HG02840 (cell line): ENCODE data around the gene AXIN2.
"Not testable (repeated sequence)": the region's sequence is repeated elsewhere in the genome, so short reads cannot be mapped to it uniquely, and the experiment has no call there.

ENCODE experiments used
- ATAC-seq: cut with Tn5 transposase; IDR thresholded peaks from one replicate; pipeline ENCODE4 v1.9.1; 2021; ENCODE audit warnings: mild to moderate bottlenecking, moderate library complexity, moderate number of reproducible peaks; ENCODE audit not compliant: unreplicated experiment, low FRiP score

The AXIN2 gene

DNA sequence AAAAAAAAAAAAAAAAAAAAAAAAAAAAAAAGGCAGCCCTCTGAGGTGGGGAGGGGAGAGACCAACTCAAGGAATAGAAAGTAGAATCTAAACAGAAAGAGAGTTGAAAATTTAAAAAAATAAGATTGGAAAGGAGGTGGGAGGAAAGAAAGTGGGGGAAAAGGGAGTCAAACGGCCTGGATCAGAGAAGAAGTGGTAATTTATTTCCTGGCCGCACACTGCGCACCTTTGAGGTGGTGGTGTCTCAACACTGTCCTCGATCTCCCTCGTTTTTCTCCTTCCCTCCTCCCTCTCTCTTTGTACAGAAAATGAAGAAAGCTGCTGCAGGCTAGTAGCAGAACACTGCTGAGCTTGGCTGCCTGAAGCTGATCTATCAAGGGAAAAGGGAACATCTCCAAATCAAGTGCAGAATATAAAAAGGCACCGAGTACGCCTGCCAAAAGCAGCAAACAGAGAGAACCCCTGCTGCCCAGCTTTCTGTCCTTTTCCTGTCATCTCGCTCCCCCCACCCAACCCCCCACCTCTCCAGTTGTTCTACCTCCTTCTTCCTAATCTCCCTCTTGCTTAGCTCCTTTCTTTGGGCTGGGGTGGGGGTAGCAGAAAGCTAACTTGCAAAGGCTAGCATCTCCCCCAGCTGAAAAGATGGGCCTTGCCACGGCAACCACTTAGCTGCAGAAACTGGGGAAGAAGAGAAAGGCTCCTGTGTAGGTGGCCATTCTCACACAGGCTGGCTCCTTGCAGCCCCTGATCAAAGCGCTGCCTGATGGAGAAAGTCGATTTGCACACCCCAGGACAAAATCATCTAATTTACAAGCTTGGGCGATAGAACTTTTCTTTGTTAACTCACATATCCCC is 22.5 kb downstream of the AXIN2 start:
- ATAC-seq: no peak

DNA sequence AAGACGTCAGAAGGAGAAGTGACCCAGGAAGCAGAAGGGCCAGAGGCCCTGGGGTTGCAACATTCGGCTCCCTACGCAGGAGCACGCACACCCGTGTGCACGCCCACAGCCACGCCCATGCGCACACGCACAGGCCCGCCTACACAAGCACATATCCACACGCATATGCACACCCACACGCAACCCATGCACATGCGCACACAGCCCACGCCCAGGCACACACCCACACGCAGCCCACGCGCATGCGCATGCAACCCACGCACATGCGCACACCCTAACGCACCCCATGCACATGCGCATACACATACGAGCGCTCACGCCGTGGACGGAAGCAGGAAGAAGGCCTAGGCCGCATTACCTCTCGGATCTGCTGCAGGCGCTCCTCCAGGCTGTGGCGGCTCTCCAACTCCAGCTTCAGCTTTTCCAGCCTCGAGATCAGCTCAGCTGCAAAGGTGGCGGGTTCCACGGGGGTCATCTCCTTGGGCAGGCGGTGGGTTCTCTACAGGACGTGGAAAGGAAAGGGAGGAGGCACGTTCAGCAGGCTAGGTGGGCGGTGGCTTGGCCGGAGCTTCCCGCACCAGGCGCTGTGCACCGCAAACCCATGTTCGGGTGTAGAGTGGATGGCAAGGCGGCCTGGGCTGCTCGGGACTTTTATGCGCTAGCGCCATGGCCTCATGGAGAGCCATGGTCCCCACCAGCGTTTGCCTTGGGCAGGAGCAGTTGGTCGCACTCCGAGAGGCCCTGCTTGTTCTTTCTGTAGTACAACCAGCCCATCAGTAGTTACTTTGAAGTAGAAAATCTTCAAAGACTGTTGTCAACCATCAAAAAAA is 23.4 kb downstream of the AXIN2 start:
- no peak for ATAC-seq

GRCh38 chr17:65537343-65537844 is 24.1 kb downstream of the AXIN2 start:
- ATAC-seq: no peak

- ATAC-seq: no peak
Measured at GRCh38 chr17:65536573-65537342, 24.7 kb downstream of the AXIN2 start.

DNA sequence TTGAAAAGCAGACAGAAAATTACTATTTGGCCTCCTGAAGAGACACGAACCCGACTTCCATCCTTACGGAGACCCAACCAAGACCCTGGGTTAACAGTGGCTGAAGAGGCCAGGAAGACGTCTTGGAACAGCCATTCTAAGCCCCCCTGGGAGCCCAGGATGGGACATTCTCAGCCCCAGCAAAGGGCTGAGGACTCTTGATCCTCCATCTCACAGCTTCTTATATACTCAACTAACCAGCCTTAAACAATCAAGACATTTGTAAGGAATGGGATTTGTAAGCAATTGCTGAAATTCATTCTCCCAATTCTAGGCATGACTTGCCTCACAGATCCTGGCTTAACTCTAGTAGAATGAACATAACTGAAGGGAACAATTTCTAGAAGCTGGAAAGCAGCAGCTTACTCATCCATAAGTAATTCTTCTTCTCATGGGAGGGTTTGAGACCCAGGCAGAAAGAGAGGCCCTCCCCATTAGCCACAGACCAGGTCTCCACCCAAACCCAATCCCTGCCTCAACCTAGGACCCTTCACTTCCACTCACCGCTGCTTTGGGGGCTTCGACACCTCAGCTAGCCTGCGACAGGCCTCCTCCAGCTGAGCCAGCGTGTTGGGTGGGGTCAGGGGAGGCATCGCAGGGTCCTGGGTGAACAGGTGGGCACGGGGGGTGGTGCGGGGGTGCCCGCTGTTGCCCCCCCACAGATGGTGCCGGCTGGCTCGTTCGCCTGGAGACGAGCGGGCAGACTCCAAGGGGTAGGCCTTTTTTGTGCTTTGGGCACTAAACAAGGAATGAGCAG is 25.5 kb downstream of the AXIN2 start:
- no peak for ATAC-seq

DNA sequence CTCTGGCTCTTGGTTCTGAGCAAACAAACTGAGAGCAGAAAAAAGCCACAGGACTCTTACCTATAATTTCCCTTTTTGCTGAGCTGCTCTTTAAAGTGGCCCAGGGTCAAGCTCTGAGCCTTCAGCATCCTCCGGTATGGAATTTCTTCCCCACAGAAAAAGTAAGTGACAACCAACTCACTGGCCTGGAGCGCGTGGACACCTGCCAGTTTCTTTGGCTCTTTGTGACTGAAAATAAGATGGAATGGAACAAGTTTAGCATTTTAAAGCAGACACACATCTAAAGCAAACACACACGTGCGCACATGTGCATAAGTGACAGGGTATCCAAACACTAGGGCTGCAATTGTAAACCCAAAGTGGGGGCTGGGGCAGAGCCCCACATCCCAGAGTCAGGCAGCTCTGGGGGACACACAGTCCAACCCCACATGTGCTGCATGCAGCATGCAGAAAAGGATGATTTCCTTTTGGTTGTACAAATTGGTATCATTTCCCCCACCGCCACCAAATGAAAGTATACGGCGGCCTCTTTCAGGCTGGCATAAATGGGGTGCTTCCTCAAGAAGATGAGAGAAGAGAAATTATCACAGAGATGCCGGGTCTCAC is 27.5 kb downstream of the AXIN2 start:
- ATAC-seq: no peak

- ATAC-seq: no peak
Measured at GRCh38 chr17:65533056-65533745, 28.2 kb downstream of the AXIN2 start.

- ATAC-seq: no peak
Measured at GRCh38 chr17:65532101-65532890, 29.2 kb downstream of the AXIN2 start.

- ATAC-seq: no peak
Measured at GRCh38 chr17:65531256-65532100, 30.0 kb downstream of the AXIN2 start.

DNA sequence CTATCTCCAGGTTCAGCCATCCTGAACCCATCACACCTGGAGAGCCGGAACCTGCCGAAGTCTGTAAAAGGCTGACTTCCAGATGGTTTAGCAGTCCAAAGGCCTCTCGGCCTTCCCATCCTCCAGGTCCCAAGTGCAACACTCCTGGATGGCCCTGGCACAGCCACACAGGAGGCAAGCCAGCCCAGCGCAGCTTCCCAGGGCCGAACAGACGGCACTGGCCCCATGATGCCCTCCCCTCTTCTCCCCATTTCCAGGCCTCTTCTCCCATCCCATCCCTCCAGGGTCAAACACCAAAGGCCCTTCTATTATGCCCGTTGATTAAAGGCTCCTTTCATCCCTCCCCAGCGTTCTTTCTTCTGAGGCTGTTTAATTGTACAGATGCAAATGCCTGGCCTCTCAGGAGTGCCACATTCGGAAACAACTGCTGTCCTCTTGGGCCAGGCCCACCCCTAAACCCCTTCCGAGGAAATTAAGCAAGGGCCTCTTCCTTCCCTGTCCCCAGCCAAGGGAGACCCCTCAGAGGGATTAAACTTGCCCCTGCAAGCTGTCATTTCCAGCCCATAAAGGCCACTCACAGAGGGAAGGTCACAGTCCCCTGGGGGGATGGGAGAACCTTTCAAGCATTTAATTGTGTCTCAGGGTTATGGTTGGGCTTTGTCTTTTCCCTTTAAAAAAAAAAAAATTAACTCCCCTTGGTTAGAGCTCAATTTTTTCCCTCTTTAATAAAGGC is 30.8 kb downstream of the AXIN2 start:
- no peak for ATAC-seq

DNA sequence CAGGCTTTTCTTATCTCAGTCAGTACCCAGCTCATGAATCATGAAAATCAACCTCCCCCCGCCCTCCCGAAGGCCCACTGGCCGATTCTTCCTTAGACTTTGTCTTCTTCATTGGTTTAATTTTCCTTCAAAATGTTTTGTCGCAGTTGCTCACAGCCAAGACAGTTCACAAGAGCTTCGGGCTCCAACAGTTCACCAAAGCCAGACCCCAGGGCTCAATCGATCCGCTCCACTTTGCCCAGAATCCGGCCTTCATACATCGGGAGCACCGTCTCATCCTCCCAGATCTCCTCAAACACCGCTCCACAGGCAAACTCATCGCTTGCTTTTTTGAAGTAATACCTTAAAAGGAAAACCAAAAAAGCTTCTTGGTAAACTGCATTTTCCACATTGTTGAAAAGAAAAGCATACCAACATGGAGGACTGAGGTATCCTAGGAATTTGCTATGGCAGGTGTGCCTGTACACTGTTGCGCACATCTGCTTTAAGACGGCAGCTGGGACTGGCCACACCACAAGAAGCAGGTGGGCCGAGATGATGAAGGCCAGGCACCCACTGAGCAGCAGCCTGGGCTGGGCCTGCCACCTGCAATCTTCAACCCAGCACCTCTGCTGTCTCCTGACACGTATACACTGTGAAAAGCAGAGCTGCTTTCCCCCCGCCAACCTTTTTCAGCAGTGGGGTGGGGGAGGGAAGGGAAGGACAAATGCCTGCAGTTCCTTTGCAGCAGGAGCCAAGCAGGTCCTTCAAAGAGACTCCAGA is 31.5 kb downstream of the AXIN2 start:
- no peak for ATAC-seq

DNA sequence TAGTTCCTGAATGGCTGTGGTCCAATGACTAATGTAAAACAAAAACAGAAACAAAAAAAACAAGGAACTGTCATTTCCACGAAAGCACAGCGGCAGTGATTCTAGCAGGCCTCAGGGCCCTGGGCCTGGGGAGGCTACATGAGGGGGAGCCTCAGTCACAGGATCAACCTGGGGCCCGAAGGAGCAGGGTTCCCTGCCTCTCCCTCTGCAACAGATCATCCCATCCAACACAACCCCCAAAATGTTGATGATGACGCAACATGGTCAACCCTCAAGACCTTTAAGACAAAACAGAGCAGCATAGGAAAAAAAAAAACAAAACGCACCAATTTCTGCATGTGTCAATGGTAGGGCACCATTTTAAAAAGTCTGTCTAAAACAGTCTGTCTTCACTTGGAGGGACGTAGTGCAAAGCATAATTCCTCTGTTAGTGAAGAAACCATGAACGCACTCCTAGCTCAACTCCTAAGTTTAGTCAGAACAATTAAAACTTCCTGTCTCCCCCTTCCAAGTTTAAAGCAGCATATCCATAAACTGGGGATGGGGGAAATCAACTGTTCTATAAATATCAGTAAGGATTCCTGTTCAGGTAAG is 32.3 kb downstream of the AXIN2 start:
- ATAC-seq: no peak

DNA sequence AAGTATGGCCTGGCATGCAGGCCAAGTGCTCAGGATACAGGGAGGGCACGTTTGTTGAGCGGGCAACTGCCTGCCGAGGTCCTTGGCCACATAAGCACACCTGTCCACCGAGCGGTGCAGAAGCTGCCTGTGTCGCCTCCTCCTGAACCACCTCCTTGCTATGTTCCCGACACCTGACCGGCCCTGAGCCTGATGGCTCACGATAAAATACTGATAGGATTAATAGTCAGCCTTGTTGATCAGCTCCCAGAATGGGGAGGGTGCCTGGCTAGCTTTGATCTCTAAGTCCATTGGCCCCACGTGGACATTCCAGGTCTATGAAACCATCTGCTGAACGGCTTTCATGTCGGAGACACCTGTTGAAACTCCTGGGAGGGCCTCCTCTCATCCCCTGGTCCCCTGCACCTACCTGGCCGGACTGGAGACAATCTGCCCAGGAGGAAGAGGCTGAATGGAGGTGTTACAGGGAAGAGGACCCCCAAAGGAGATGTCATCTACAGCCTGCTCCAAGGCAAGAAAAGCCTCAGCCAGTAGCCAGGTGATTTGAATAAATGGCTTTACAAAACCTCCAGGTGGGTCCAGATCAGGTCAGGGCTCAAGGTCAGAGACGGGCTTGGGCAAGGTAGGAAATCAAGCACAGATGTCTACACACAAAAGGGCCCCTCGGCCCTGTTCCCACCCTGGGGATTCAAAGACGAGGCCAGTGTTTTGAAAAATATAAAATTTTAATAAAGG is 33.4 kb downstream of the AXIN2 start:
- no peak for ATAC-seq

- ATAC-seq: no peak
Measured at GRCh38 chr17:65527381-65527780, 34.1 kb downstream of the AXIN2 start.

DNA sequence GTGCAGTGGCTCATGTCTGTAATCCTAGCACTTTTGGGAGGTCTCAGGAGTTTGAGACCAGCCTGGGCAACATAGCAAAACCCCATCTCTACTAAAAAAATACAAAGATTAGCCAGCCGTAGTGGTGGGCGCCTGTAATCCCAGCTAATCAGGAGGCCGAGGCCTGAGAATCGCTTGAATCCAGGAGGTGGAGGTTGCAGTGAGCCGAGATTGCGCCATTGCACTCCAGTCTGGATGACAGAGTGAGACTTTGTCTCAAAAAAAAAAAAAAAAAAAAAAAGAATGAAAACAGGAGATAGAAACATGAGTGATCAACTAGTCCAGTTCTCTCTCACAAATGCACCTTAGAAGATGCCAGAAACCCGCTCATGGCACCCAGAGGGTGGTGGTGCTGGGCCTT is 34.6 kb downstream of the AXIN2 start:
- ATAC-seq: not testable (repeated sequence)
